HG03565 (cell line): ENCODE data around the gene MYOM1.

Experiments
- ATAC-seq: cut with Tn5 transposase; IDR thresholded peaks from one replicate; pipeline ENCODE4 v1.9.1; 2021; ENCODE audit warnings: mild to moderate bottlenecking, moderate library complexity; ENCODE audit not compliant: unreplicated experiment

MYOM1 gene

GRCh38 chr18:3120356-3120755 is 99.4 kb downstream of the MYOM1 start:
- ATAC-seq, result no peak

- ATAC-seq, result no peak
These were observed 100.1 kb downstream of the MYOM1 start for GRCh38 chr18:3119401-3120341.

- ATAC-seq, result no peak
These were observed 101.4 kb downstream of the MYOM1 start for GRCh38 chr18:3118195-3119010.

- ATAC-seq, result no peak
These were observed 102.1 kb downstream of the MYOM1 start for GRCh38 chr18:3117493-3118192.

- ATAC-seq, result no peak
These were observed 104.2 kb downstream of the MYOM1 start for GRCh38 chr18:3115447-3116030.

- ATAC-seq, result no peak
These were observed 105.3 kb downstream of the MYOM1 start for GRCh38 chr18:3114451-3114850.

GRCh38 chr18:3114026-3114425 is 105.7 kb downstream of the MYOM1 start:
- ATAC-seq, result no peak

GRCh38 chr18:3111523-3112240 is 108.1 kb downstream of the MYOM1 start:
- ATAC-seq, result no peak

GRCh38 chr18:3110034-3110752 is 109.6 kb downstream of the MYOM1 start:
- no peak for ATAC-seq

GRCh38 chr18:3107740-3108151 is 112.0 kb downstream of the MYOM1 start:
- no peak for ATAC-seq

GRCh38 chr18:3104190-3105054 is 115.3 kb downstream of the MYOM1 start:
- ATAC-seq, result no peak

GRCh38 chr18:3103576-3103975 is 116.2 kb downstream of the MYOM1 start:
- no peak for ATAC-seq

- ATAC-seq, result no peak
These were observed 116.8 kb downstream of the MYOM1 start for GRCh38 chr18:3102983-3103382.

- ATAC-seq, result no peak
These were observed 119.2 kb downstream of the MYOM1 start for GRCh38 chr18:3100498-3101132.

- no peak for ATAC-seq
These were observed 120.4 kb downstream of the MYOM1 start for GRCh38 chr18:3099327-3099726.

- no peak for ATAC-seq
These were observed 122.7 kb downstream of the MYOM1 start for GRCh38 chr18:3097082-3097481.

GRCh38 chr18:3095921-3096320 is 123.8 kb downstream of the MYOM1 start:
- ATAC-seq, result no peak

- no peak for ATAC-seq
These were observed 125.5 kb downstream of the MYOM1 start for GRCh38 chr18:3094338-3094684.
